ENCODE data around the gene HOXA2. TPM values are rescaled to one million over a fixed set of nuclear protein-coding genes. Genes with fewer than 3 reads are reported as not detected.

HOXA2 gene
- total RNA-seq, 1 donor from 2014 or later: not detected

DNA sequence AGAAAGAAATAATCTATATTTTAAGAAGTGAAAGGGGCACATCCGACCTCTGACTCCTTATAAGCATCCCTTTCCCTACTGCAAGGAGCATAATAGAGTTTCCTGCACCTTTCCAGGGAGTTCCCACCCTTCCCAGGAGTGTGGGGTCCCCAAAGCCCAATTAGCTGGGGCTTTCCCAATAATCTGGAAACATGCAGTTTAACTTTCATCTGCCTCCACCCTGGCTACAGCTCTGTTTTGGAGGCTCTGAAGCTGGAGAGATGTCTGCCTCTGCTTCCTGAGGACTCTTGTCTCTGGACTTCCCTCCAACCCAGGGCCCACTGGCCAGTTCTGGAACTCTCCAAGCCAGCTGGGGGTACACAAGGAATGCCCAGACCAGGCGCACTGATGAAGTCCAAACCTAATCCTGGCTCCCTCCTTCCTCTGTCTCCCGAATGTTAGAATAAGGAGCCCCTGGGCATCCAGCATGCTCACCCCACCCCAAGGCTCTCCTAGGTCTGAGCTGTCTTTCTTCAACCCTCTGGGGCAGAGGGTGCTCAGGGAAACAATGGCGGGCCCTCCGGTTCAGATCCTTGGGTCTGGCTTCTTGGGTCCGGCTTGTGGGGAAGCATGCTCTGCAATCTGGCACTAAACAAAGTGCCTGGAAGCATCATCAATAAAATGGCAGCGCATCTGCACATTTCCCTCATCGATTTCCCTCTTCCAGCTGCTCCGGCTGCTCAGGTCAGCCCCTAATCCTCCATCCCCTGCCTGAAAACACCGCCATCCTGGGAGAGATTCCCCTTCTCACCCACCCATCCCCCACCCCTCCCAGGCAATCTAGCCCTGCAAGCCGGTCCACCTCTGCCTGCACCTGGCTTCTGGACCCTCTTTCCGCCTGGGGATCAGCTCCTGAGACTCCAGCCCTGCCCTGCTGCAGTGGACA, 14.7 kb upstream of the HOXA2 start:
- Mint-ChIP-seq H3K9me3 (no peaks in the 10 kb centered on the region), H3K27ac (no peak overlapping the region), H3K36me3 (ENCODE audit: low read depth) (no peaks in the 10 kb centered on the region), H3K4me1 (ENCODE audit: low read depth) (no peaks in the 10 kb centered on the region), H3K27me3 (ENCODE audit: low read depth) (peaks cover 3% of the 10 kb centered on the region), H3K4me3 (ENCODE audit: low read depth) (no peak overlapping the region)
- intact Hi-C loops (cut with micrococcal nuclease): no loop called here
- no peak for DNase-seq (ENCODE audit: low spot score)

DNA sequence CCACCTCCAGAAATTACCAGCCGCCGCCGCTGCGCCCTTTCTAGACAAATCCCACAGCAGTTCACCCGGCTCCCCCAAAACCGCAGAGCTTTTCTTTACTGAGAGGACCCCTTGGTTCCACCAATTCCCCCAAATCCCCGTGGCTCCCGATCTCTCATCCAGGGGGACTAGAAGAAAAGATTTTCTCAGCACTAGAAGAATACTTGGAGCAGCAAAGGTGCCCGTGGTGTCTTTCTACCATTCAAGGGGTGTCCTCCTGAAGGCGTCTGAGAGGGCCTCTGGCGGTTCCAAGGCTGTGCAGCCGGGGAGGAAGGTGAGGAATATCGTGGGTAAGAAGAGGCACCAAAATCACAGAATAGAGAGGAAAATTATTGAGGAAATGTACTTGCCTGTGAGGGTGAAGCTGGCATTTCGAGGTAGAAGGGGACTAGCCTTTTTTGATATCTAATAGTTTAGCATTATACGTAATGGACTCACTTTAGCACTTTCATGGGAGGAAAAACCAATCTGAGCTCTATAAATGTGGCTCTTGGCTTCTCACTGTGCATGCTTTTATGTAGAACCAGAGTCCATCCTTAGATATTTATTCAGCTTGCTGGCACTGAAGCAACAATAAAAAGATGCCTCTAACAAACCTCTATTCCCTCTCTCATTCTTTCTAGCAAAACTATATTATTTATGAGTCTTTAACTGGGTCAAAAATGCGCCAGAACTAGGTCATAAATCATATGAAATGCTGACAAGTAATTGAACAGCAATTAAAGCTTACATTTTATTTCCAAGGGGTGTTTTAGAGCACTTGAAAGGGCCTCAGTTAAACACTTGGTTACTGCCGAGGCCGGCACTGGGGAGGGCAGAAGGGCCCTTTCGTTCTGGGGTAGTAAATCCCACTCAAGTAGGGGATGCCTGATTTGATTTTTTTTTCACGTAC, 13.8 kb upstream of the HOXA2 start:
- Mint-ChIP-seq H3K4me3 (ENCODE audit: low read depth) (no peak overlapping the region), H3K27me3 (ENCODE audit: low read depth) (peaks cover 3% of the 10 kb centered on the region), H3K9me3 (no peaks in the 10 kb centered on the region), H3K27ac (no peak overlapping the region), H3K36me3 (ENCODE audit: low read depth) (no peaks in the 10 kb centered on the region), H3K4me1 (ENCODE audit: low read depth) (no peaks in the 10 kb centered on the region)
- DNase-seq (ENCODE audit: low spot score): no peak
- intact Hi-C loops (cut with micrococcal nuclease): no loop called here

DNA sequence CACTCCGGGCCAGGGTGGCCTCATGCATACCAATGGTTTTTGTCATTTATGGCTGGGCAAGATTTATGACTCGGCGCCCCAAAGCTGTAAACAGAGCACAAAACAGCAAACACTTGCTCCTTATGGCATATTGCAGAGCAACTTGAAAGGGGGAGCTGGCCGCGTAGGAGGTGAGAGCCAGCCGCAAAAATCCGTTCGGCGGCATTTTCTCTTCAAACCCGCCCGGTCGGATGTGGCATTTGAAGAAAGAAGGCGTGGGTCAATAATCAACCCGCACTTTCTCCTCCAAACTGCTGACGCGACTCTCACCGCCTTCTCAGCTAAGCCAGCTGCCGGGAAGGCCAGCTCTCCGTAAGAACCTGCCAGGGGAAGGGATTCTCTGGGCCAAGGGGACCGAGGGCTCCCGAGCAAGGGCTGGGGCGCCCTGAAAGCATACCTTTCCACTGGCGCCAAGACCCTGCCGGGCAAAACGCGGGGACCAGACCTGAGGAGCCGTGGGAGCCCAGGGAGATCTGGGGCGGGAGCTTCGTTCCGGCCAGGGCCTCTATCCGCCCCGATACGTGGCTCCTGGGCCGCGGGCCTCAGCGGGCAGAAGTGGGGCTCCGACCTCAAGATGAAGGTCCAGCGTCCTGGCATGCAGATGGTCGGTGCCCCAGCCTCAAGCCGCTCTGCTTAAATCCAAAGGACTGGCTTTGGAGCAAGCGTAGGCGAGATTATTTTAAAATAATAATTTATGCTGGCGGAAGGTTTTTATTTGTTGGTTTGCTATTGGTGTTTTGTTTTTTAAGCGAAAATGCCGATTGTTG, 12.9 kb upstream of the HOXA2 start:
- Mint-ChIP-seq H3K9me3 (no peaks in the 10 kb centered on the region), H3K4me3 (ENCODE audit: low read depth) (no peak overlapping the region), H3K4me1 (ENCODE audit: low read depth) (no peaks in the 10 kb centered on the region), H3K27ac (no peak overlapping the region), H3K36me3 (ENCODE audit: low read depth) (no peaks in the 10 kb centered on the region), H3K27me3 (ENCODE audit: low read depth) (peaks cover 3% of the 10 kb centered on the region)
- no peak for DNase-seq (ENCODE audit: low spot score)
- intact Hi-C loops (cut with micrococcal nuclease): no loop called here

DNA sequence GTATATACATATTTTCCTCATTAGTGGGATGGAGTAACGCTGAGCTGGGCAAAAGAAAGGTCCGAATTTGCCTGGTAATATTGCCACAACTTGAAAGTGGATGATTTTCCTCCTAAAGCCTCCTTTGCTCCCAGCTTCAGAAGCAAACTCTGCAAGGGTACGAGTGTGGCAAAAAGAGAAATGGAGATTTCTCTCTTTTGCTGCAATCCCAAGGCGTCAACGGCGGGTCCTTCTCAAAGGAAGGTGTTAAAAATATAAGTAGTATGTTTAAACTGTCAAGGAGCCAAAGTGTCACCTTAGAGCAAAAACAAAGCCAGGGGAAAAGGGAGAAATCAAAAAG, 12.4 kb upstream of the HOXA2 start:
- Mint-ChIP-seq H3K27ac (no peak overlapping the region), H3K4me1 (ENCODE audit: low read depth) (no peaks in the 10 kb centered on the region), H3K9me3 (no peaks in the 10 kb centered on the region), H3K4me3 (ENCODE audit: low read depth) (no peak overlapping the region), H3K27me3 (ENCODE audit: low read depth) (peaks cover 3% of the 10 kb centered on the region), H3K36me3 (ENCODE audit: low read depth) (no peaks in the 10 kb centered on the region)
- intact Hi-C loops (cut with micrococcal nuclease): no loop called here
- DNase-seq (ENCODE audit: low spot score): no peak

DNA sequence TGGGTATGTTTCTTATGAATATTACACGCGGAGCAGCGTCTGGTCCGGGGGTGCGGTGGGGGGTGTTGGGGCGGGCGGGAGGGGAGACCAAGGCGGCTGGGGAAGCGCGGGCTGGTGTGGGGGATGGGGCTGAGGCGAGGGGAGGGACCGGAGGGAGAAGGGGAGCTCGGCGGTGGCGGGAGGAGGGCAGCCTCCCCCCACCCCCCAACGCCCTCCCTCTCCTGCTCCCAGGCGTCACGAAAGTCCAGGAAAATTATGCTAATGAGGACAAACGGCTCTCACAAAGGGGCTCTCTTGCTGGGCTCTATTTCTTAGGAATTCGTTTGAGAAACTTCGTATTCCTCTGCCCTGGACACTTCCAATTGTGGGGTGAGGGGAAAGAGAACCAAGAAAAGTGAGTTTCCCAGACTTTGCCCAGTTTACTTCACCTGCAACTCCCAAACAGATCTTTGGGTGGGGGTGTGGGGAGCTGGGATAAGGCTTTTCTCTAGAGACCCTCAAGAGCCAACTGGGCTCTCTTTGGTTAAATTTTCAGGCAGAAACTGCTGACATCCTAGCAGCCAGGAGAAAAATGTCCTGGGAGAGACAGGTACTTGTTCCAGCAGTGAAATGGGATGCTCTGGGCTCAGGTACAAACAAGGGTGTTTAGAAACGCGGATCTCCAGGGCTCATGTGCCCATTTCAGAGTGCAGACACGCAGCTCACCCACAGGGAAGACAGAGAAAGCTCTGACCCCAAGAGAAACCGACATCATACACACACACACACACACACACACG, 11.7 kb upstream of the HOXA2 start:
- Mint-ChIP-seq H3K4me1 (ENCODE audit: low read depth) (no peaks in the 10 kb centered on the region), H3K27me3 (ENCODE audit: low read depth) (peaks cover 2% of the 10 kb centered on the region), H3K4me3 (ENCODE audit: low read depth) (no peak overlapping the region), H3K36me3 (ENCODE audit: low read depth) (no peaks in the 10 kb centered on the region), H3K9me3 (no peaks in the 10 kb centered on the region), H3K27ac (no peak overlapping the region)
- DNase-seq (ENCODE audit: low spot score): no peak
- intact Hi-C loops (cut with micrococcal nuclease): no loop called here

DNA sequence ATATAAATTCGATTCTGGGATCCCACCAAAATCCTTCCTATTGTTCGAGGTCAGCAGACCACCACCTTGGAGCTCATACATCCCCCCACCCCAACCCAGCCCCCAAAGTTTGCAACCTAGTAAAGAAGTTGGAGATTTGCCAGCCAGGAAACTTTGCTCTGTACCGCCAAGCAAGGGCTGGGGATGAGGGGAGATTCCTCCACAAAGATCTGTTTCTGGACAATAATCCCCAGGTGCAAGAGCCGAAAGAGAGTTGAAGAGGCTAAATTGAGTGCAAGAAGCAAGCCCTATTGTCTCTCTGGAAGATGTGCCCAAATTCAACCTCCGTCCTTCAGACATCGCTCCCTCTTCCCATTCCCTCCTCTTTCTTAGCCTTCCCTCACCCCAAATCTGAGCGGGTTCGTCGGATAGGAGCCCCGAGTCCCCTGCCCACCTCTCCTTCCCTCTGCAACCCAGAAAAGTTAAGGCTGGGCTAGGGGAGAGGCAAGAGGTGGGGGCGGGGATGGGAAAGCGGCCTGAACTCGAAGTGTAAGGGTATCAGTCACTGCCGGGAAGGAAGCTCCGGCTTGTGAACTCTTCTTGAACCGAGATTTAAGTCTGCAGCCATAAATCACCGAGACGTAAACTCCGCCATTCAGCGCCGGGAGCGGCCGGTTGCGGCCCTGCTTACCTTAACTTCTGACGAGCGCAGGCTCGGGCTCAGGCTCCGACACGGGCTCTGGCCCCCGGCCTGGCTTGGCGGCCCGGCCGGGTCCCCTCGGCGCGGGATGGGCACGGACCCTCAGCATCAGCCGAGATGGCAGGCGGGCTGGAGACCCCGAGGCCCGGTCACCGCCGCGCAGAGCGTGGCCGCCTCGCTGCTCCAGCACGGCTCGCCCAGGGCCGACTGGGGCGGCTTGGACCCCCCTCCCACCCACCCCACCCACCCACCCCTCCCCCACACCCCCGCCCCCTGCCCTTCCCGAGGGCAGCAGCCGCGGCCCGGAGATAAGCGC, 10.8 kb upstream of the HOXA2 start:
- Mint-ChIP-seq H3K27ac (no peak overlapping the region), H3K27me3 (ENCODE audit: low read depth) (no peaks in the 10 kb centered on the region), H3K36me3 (ENCODE audit: low read depth) (no peaks in the 10 kb centered on the region), H3K4me1 (ENCODE audit: low read depth) (no peaks in the 10 kb centered on the region), H3K4me3 (ENCODE audit: low read depth) (no peak overlapping the region), H3K9me3 (no peaks in the 10 kb centered on the region)
- intact Hi-C loops (cut with micrococcal nuclease): no loop called here
- DNase-seq (ENCODE audit: low spot score): no peak

DNA sequence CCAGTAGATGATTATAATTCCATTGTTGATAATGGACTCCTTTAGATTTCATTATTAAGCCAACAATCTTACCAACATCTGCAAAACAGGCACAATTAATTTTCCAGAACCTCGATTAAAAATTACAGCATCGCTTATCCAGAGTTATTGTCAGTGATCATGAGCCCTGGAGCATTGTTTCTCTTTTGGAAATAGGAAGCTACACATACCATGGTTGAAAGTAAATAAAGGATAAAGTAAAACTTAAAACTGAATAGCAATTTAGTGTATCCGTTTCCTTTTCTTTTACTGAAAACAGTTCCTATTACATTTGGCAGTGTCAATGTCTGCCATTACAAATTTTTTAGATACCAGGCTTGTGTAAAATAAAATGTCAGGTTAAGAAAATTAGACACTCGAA, 9.9 kb upstream of the HOXA2 start:
- DNase-seq (ENCODE audit: low spot score): no peak
- no peaks in the 10 kb centered on the region for H3K27me3 Mint-ChIP-seq (ENCODE audit: low read depth)
- H3K4me1 Mint-ChIP-seq (ENCODE audit: low read depth): no peaks in the 10 kb centered on the region
- H3K36me3 Mint-ChIP-seq (ENCODE audit: low read depth): no peaks in the 10 kb centered on the region
- H3K9me3 Mint-ChIP-seq: no peaks in the 10 kb centered on the region
- no peak overlapping the region for H3K4me3 Mint-ChIP-seq (ENCODE audit: low read depth)
- H3K27ac Mint-ChIP-seq: no peak overlapping the region
- intact Hi-C loops (cut with micrococcal nuclease): no loop called here

DNA sequence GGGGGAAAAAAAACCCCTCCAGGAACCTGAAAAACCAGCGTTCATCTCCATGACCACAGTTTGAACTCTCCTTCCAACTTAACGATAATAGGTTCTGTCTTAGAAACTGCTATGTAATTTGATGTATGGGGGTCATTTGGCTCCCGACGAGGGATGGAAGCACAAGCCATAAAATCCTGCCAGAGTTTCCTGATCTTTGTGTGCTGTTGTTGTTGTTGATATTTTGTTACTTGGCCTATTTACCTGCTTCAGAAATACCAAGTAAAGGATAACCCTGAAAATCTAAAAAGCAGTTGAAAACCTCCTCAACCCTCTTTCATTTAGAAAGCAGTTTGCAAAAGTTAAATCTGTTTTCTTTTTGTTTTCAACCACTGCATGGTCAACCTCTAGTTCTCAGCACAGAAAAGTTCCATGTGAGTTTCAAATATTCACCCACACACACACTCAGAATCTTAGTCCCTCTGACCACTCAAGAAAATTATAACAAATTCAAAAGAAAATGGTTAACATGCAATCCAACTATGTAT, 9.3 kb upstream of the HOXA2 start:
- Mint-ChIP-seq H3K27ac (no peak overlapping the region), H3K9me3 (no peaks in the 10 kb centered on the region), H3K27me3 (ENCODE audit: low read depth) (no peaks in the 10 kb centered on the region), H3K4me1 (ENCODE audit: low read depth) (no peaks in the 10 kb centered on the region), H3K36me3 (ENCODE audit: low read depth) (no peaks in the 10 kb centered on the region), H3K4me3 (ENCODE audit: low read depth) (no peak overlapping the region)
- intact Hi-C loops (cut with micrococcal nuclease): no loop called here
- no peak for DNase-seq (ENCODE audit: low spot score)

DNA sequence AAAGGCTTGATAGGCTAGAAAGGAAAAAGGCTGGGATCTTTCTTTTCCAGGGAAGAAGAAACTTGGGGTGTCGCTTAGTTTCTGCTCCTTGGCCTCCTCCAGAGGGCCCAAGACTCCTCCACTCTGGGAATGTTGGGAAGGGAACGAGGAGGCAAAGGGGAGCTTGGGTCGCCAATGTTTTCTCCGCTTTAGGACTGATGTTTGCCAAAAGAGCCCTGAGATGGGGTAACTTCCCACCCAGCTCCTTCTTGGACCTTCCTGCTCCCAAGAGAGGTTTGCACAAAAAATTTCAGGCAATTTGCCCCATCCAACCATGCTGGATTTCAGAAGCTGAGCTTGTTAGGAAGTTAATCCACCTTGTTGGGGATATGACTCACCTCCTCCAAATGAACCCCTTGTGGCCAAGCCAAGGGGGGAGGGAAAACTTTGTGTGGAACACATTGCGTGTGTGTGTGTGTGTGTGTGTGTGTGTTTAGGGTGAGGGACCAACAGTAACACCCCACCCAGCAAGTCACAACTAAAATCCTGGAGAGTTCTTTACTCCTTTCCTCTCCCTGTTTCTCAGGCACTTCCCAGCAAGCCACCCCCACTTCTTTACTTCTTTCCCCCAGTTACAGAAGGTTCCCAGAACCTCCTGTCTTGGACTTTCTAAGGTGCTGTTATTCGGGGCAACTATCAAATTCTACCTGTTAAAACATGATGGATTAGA, 8.7 kb upstream of the HOXA2 start:
- Mint-ChIP-seq H3K36me3 (ENCODE audit: low read depth) (no peaks in the 10 kb centered on the region), H3K9me3 (no peaks in the 10 kb centered on the region), H3K27ac (no peak overlapping the region), H3K27me3 (ENCODE audit: low read depth) (no peaks in the 10 kb centered on the region), H3K4me1 (ENCODE audit: low read depth) (no peaks in the 10 kb centered on the region), H3K4me3 (ENCODE audit: low read depth) (no peak overlapping the region)
- intact Hi-C loops (cut with micrococcal nuclease): no loop called here
- DNase-seq (ENCODE audit: low spot score): no peak

DNA sequence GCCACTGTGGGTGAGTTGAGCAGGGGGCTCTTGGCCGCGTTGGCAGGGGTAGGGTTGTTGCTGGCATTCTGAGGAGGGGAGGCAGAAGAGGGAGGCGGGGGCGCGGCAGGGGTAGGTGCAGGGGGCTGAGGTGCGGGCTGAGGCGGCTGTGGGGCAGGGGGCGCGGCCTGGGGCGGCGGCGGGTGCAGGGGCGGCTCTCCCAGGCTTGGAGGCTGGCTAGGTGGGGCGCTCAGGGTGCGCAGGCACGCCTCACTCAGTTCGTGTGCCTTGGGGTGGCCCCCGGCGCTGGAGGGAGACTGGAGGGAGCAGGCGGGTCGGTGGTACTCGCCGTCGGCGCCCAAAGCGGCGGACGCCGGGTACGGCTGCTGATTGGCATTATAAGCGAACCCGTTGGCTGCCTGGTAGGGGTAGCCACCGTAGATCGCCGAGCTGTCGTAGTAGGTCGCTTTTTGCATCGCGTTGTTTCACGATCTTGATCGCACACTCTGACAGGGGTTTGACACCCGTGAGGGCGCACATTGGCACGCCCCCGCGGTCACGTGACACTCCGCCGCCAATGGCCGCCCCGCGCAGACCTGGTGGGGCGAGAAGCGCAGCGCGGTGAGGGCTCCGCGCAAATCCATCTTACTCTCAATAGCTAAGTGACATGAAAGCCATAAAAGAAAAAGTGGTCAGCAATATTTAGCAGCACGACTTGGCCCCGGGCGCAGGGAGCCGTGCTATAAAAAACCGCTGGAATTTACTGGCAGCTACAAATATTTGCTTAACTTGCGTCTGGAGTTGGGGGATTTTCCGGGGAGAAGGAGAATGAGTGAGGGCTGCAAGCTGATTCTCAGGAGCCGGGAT, 7.9 kb upstream of the HOXA2 start:
- no peaks in the 10 kb centered on the region for H3K4me1 Mint-ChIP-seq (ENCODE audit: low read depth)
- peaks cover 3% of the 10 kb centered on the region for H3K27me3 Mint-ChIP-seq (ENCODE audit: low read depth)
- no peak for DNase-seq (ENCODE audit: low spot score)
- H3K36me3 Mint-ChIP-seq (ENCODE audit: low read depth): no peaks in the 10 kb centered on the region
- H3K4me3 Mint-ChIP-seq (ENCODE audit: low read depth): no peak overlapping the region
- intact Hi-C loops (cut with micrococcal nuclease): no loop called here
- H3K9me3 Mint-ChIP-seq: no peaks in the 10 kb centered on the region
- no peak overlapping the region for H3K27ac Mint-ChIP-seq

All from activated T-helper 2 cell treated with anti-CD3 and anti-CD28 coated beads, Interferon-gamma antibody, Interleukin-2, Interleukin-4, amounts not matched to agents 10 μg/mL and 5 μg/mL and 100 μg/mL, durations not matched to agents 14 hours and 24 hours and 36 hours (primary cell).